ENCODE measurements around the gene PIM3.

The PIM3 gene

GRCh38 chr22:49929211-49929979, 31.2 kb upstream of the PIM3 start:
- peak; percentile 88 for DNase-seq (ENCODE audit: extremely low spot score)
- ChIA-PET CTCF (interaction anchor here (2.6 kb wide), 1 partner anchor 101 kb away, joined by 43 read pairs; no protein-coding TSS in a partner anchor), POLR2A (no interaction called here)
- no peak for TF ChIP-seq NFRKB (IDR thresholded peaks at IDR 0.05)
- no peak for TF ChIP-seq L3MBTL2 (conservative IDR thresholded peaks at IDR 0.05)
- no peak for TF ChIP-seq ZNF384 (IDR thresholded peaks at IDR 0.05)
- TF ChIP-seq ELF4 (IDR thresholded peaks at IDR 0.05) = no peak
- TF ChIP-seq FOXA1 (IDR thresholded peaks at IDR 0.05) = no peak
- no peak for TF ChIP-seq HDGF (IDR thresholded peaks at IDR 0.05; ENCODE audit: borderline replicate concordance)
- TF ChIP-seq CTBP1 (IDR thresholded peaks at IDR 0.05; ENCODE audit: borderline replicate concordance) = no peak
- TF ChIP-seq LEF1 (IDR thresholded peaks at IDR 0.05; ENCODE audit: borderline replicate concordance) = 0 out of 2 replicates have a peak, but pooled peaks have one; percentile 15
- TF ChIP-seq SP1 (IDR thresholded peaks at IDR 0.05) = no peak

GRCh38 chr22:49929994-49930575, 30.5 kb upstream of the PIM3 start:
- DNase-seq (ENCODE audit: extremely low spot score) = no peak
- POLR2A ChIA-PET = no interaction called here
- TF ChIP-seq NFRKB (IDR thresholded peaks at IDR 0.05) = no peak
- TF ChIP-seq FOXA1 (IDR thresholded peaks at IDR 0.05) = no peak
- TF ChIP-seq ZNF384 (IDR thresholded peaks at IDR 0.05) = no peak
- no peak for TF ChIP-seq HDGF (IDR thresholded peaks at IDR 0.05; ENCODE audit: borderline replicate concordance)
- no peak for TF ChIP-seq SUZ12 (IDR thresholded peaks at IDR 0.05)
- no peak for TF ChIP-seq L3MBTL2 (conservative IDR thresholded peaks at IDR 0.05)
- no peak for TF ChIP-seq LEF1 (IDR thresholded peaks at IDR 0.05; ENCODE audit: borderline replicate concordance)
- no peak for TF ChIP-seq FOXM1 (IDR thresholded peaks at IDR 0.05; ENCODE audit: borderline replicate concordance)
- no peak for TF ChIP-seq BHLHE40 (IDR thresholded peaks at IDR 0.05; ENCODE audit: borderline replicate concordance)
- no peak for TF ChIP-seq ELF4 (IDR thresholded peaks at IDR 0.05)
- no peak for TF ChIP-seq ARNT (IDR thresholded peaks at IDR 0.05)
- no peak for TF ChIP-seq PKNOX1 (IDR thresholded peaks at IDR 0.05)
- TF ChIP-seq CTBP1 (IDR thresholded peaks at IDR 0.05; ENCODE audit: borderline replicate concordance) = no peak
- no peak for TF ChIP-seq SP1 (IDR thresholded peaks at IDR 0.05)
- no peak for TF ChIP-seq FOXK2 (IDR thresholded peaks at IDR 0.05)
- TF ChIP-seq TARDBP (IDR thresholded peaks at IDR 0.05) = no peak

DNA sequence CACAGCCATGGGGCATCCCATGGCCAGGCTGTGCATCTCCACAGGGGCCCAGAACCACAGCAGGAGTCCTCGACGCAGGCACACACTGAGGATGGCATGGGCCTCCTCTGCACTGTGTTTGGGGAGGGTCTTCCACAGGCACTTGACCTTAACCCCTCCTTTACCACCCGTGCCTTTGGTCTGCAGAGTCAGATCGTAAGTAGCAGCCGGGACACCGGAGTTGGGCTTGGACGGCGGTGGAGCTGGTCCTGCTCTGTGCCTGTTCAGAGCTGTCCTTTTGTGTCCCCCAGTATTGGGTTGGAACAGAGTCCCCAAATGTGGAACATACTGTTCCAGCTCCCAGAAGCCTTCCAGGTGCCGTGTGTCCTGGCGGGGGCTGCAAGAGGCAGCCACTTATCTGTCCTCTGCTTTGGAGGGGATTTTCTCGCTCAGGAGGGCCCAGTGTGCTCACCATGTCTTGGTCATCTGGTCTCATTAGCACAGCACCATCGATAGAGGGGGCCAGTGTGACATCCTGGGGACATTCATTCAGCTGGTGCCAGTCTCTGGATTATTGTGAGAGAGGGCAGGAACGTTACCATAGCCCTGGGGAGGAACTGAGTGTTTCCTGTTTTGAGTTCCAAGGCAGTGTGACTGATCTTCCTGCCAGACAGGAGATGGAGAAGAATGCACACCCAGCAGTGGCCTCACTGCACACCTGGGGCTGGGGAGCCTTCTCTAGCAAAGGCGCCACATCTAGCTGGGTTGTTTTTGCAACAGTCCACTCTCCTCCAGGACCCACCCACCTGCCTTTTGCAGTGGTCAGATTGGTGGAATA, 29.8 kb upstream of the PIM3 start:
- CTCF ChIA-PET = interaction anchor here (0.5 to 2.6 kb wide), 5 partner anchors 64 to 171 kb away, joined by 3 to 43 read pairs (median 4); no protein-coding TSS in a partner anchor
- TF ChIP-seq L3MBTL2 (conservative IDR thresholded peaks at IDR 0.05) (no peak), ZNF384 (IDR thresholded peaks at IDR 0.05) (no peak), NFRKB (IDR thresholded peaks at IDR 0.05) (no peak), FOXM1 (IDR thresholded peaks at IDR 0.05; ENCODE audit: borderline replicate concordance) (no peak), SP1 (IDR thresholded peaks at IDR 0.05) (no peak), CTBP1 (IDR thresholded peaks at IDR 0.05; ENCODE audit: borderline replicate concordance) (no peak), HDGF (IDR thresholded peaks at IDR 0.05; ENCODE audit: borderline replicate concordance) (no peak), ELF4 (IDR thresholded peaks at IDR 0.05) (no peak)
- DNase-seq (ENCODE audit: extremely low spot score) = peak; percentile 36
- POLR2A ChIA-PET = interaction anchor here (1.0 kb wide), 1 partner anchor 100 kb away, joined by 5 read pairs; no protein-coding TSS in a partner anchor

More at GRCh38 chr22:49929994-49930575, 30.5 kb upstream of the PIM3 start:
- CTCF ChIA-PET = interaction anchor here (0.5 to 2.6 kb wide), 3 partner anchors 65 to 100 kb away, joined by 3 to 43 read pairs (median 3); no protein-coding TSS in a partner anchor

DNA sequence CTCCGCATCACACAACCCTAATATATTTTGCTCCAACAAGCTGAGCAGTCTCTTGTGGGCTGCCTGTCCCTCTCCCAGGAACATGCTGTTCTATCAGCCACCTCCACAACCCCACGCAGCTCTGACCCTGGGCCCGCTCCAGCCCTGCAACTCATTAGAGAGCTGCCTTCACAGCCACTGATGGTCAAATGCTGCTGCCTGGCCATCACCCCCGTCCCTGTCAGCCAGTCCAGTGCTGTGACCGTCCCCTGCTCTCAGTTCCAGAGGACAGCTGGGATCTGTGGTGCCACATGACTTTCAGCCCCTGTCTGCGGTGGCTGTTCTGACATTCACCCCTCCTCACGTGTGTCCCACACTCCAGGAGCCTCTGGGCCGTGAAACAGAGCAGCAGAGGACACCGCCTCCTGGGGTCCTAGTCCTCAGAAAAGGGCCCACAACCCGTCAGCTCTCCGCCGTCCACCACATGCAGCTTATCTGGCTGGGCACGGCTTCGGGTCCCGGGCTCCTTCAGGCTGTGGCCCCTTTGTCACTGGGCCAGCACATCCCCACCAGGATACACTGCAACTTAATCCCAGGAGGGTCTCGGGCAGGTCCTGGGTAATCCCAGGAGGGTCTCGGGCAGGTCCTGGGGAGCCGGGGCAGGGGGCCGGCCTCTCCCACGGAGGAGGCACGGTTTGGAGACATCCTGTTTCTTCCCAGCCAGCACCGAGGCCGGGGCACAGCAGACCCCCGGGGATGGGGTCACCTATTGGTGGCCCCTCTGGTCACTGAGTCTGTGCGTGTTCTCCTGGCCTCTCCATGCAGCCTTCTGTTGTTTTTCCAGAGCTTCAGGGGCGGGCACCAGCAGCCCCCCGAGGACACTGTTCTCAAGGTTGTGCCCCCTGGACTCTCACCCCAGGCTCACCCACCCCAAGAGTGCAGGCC, 27.1 kb upstream of the PIM3 start:
- POLR2A ChIA-PET = interaction anchor here (0.8 to 1.3 kb wide), 2 partner anchors 16 to 97 kb away, joined by 3 read pairs; partner anchors contain the start of genes ALG12 and CRELD2
- TF ChIP-seq ELF4 (IDR thresholded peaks at IDR 0.05) = no peak
- TF ChIP-seq FOXA1 (IDR thresholded peaks at IDR 0.05) = no peak
- TF ChIP-seq CTBP1 (IDR thresholded peaks at IDR 0.05; ENCODE audit: borderline replicate concordance) = no peak
- no peak for TF ChIP-seq TARDBP (IDR thresholded peaks at IDR 0.05)
- TF ChIP-seq ZNF384 (IDR thresholded peaks at IDR 0.05) = no peak
- no peak for TF ChIP-seq PKNOX1 (IDR thresholded peaks at IDR 0.05)
- no peak for TF ChIP-seq FOXK2 (IDR thresholded peaks at IDR 0.05)
- no peak for TF ChIP-seq SP1 (IDR thresholded peaks at IDR 0.05)
- TF ChIP-seq ARNT (IDR thresholded peaks at IDR 0.05) = no peak
- no peak for TF ChIP-seq SUZ12 (IDR thresholded peaks at IDR 0.05)
- no peak for TF ChIP-seq L3MBTL2 (conservative IDR thresholded peaks at IDR 0.05)
- TF ChIP-seq HDGF (IDR thresholded peaks at IDR 0.05; ENCODE audit: borderline replicate concordance) = no peak
- no peak for TF ChIP-seq NFRKB (IDR thresholded peaks at IDR 0.05)
- TF ChIP-seq FOXM1 (IDR thresholded peaks at IDR 0.05; ENCODE audit: borderline replicate concordance) = no peak
- TF ChIP-seq LEF1 (IDR thresholded peaks at IDR 0.05; ENCODE audit: borderline replicate concordance) = no peak
- TF ChIP-seq BHLHE40 (IDR thresholded peaks at IDR 0.05; ENCODE audit: borderline replicate concordance) = no peak
- CTCF ChIA-PET = interaction anchor here (0.8 to 1.0 kb wide), 2 partner anchors 80 to 97 kb away, joined by 4 to 5 read pairs; no protein-coding TSS in a partner anchor
- DNase-seq (ENCODE audit: extremely low spot score) = no peak

Data from HEK293T (cell line).